HUES6 (cell line): ENCODE data around the gene TXNDC2.
"Not testable (repeated sequence)": the region's sequence is repeated elsewhere in the genome, so short reads cannot be mapped to it uniquely, and the experiment has no call there.

ENCODE experiments used
- H3K27ac ChIP-seq: 2 replicates; pipeline ENCODE4 v1.7.0; 2013; ENCODE audit warnings: low read depth, mild to moderate bottlenecking, low read length, inconsistent platforms
- H3K27me3 ChIP-seq: 2 replicates; pipeline ENCODE4 v1.6.1; 2013; ENCODE audit warnings: low read length; ENCODE audit not compliant: control insufficient read depth, insufficient read depth
- H3K36me3 ChIP-seq: 2 replicates; pipeline ENCODE4 v1.6.1; 2013; ENCODE audit warnings: low read length; ENCODE audit not compliant: control insufficient read depth, insufficient read depth
- H3K4me1 ChIP-seq: 2 replicates; pipeline ENCODE4 v1.6.1; 2013; ENCODE audit warnings: low read length; ENCODE audit not compliant: control insufficient read depth, insufficient read depth
- H3K4me3 ChIP-seq: 2 replicates; pipeline ENCODE4 v1.5.1; 2013; ENCODE audit warnings: low read depth, low read length
- H3K9ac ChIP-seq: one replicate; pipeline ENCODE4 v1.6.1; 2013; ENCODE audit warnings: mild to moderate bottlenecking, low read length
- H3K9me3 ChIP-seq: 2 replicates; pipeline ENCODE4 v1.6.1; 2013; ENCODE audit warnings: low read depth, low read length; ENCODE audit not compliant: control insufficient read depth, insufficient read depth

TXNDC2 gene

GRCh38 chr18:9849407-9850283, 36.1 kb upstream of the TXNDC2 start:
- Histone ChIP-seq H3K9ac (no peak overlapping the region), H3K4me1 (0 out of 2 replicates have a peak, but pooled peaks cover 6% of the 10 kb centered on the region), H3K27me3 (no peaks in the 10 kb centered on the region), H3K4me3 (no peak overlapping the region), H3K36me3 (peaks cover 13% of the 10 kb centered on the region), H3K9me3 (peaks cover 10% of the 10 kb centered on the region), H3K27ac (no peak overlapping the region)

- H3K9ac ChIP-seq = no peak overlapping the region
- no peak overlapping the region for H3K4me3 ChIP-seq
- H3K27ac ChIP-seq = no peak overlapping the region
- H3K9me3 ChIP-seq = peaks cover 10% of the 10 kb centered on the region
- 0 out of 2 replicates have a peak, but pooled peaks cover 6% of the 10 kb centered on the region for H3K4me1 ChIP-seq
- no peaks in the 10 kb centered on the region for H3K27me3 ChIP-seq
- peaks cover 11% of the 10 kb centered on the region for H3K36me3 ChIP-seq
These were observed 35.5 kb upstream of the TXNDC2 start for GRCh38 chr18:9850309-9850708.

- Histone ChIP-seq H3K4me3 (no peak overlapping the region), H3K27ac (no peak overlapping the region), H3K36me3 (peaks cover 11% of the 10 kb centered on the region), H3K9ac (no peak overlapping the region), H3K27me3 (no peaks in the 10 kb centered on the region), H3K4me1 (0 out of 2 replicates have a peak, but pooled peaks cover 6% of the 10 kb centered on the region), H3K9me3 (peaks cover 10% of the 10 kb centered on the region)
These were observed 34.3 kb upstream of the TXNDC2 start for GRCh38 chr18:9851511-9851910.

DNA sequence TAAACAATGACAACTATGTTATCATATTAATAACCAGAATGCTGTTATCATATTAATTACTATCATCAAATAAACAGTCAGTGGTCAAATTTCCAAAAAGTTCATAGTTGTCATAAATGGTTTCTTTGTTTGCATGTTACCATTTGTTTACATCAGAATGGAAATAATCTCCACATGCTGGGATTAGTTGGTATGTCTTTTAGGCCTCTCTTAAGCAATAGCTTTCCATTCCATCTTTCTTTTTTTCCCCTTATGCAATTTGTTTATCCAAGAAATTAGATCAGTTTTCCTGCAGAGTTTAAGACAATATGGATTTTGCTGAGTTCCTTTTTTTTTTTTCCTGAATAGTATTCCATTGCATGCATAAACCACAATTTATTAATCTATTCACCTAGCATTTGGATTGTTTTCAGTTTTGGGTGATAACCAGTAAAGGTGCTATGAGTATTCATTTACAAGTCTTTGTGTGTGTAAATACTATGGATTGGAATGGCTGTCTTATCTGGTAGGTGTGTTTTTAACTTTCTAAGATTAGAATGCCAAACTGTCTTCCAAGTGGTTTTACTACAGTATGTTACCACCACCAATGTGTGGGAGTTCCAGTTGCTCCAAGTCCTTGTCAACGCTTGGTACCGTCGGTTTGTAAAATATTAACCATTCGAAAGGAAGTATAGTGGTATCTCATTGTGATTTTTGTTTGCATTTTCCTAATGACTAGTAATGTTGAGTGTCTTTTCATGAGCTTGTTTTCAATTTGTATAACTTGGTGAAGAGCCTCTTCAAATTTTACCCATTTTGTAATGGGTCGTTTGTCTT, 33.3 kb upstream of the TXNDC2 start:
- Histone ChIP-seq H3K4me1 (0 out of 2 replicates have a peak, but pooled peaks cover 6% of the 10 kb centered on the region), H3K27ac (no peak overlapping the region), H3K27me3 (no peaks in the 10 kb centered on the region), H3K9ac (no peak overlapping the region), H3K4me3 (no peak overlapping the region), H3K36me3 (peaks cover 8% of the 10 kb centered on the region), H3K9me3 (peaks cover 10% of the 10 kb centered on the region)

DNA sequence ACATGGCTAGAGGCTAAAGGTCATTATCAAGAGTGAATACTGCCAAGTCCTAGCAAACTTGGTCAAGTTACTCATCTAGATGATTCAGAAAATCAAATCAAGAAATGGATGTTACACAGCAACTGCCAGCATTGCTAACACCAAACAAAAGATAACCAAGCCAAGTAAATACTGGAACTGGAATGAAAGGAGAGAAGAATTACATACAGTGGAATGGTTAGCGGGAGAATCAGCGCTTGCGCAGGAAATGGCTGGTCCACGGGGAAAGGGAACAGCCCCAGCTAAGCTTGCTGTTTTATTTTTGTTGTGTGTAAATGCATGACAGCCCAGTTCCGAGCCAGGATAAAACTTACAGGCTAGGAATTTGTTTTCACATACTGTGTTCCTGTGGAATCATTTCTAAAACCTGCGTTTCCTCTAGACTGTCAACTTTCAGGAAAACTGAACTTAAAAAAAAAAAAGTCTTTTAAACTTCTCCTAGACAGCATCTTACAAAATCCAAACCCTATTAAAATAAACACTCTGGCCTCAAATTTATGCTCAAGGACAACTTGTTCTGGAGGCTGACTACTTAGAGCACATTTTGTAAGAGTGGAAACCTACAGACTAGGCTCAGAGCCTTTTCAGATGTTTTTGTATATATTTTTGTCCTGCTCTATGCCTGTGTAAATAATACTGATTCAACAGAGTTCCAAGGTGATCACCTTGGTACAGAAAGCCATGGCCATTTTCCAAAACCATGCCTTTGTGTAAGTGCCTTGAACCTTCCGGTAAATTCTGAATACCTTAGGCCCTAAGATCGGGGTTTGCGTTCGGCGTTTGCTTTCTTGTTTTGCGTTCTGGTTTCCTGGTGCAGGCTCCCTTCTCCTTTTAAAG, 30.7 kb upstream of the TXNDC2 start:
- Histone ChIP-seq H3K36me3 (peaks cover 12% of the 10 kb centered on the region), H3K4me3 (no peak overlapping the region), H3K27me3 (no peaks in the 10 kb centered on the region), H3K4me1 (no peaks in the 10 kb centered on the region), H3K27ac (no peak overlapping the region), H3K9ac (no peak overlapping the region), H3K9me3 (peaks cover 10% of the 10 kb centered on the region)

- Histone ChIP-seq H3K4me1 (no peaks in the 10 kb centered on the region), H3K27me3 (no peaks in the 10 kb centered on the region), H3K4me3 (no peak overlapping the region), H3K9ac (no peak overlapping the region), H3K9me3 (peaks cover 10% of the 10 kb centered on the region), H3K36me3 (peaks cover 17% of the 10 kb centered on the region), H3K27ac (no peak overlapping the region)
These were observed 30.1 kb upstream of the TXNDC2 start for GRCh38 chr18:9855681-9856080.

- H3K9me3 ChIP-seq = peaks cover 10% of the 10 kb centered on the region
- H3K27me3 ChIP-seq = no peaks in the 10 kb centered on the region
- no peak overlapping the region for H3K27ac ChIP-seq
- H3K4me1 ChIP-seq = no peaks in the 10 kb centered on the region
- H3K9ac ChIP-seq = no peak overlapping the region
- H3K36me3 ChIP-seq = peaks cover 17% of the 10 kb centered on the region
- no peak overlapping the region for H3K4me3 ChIP-seq
These were observed 29.7 kb upstream of the TXNDC2 start for GRCh38 chr18:9856092-9856491.

DNA sequence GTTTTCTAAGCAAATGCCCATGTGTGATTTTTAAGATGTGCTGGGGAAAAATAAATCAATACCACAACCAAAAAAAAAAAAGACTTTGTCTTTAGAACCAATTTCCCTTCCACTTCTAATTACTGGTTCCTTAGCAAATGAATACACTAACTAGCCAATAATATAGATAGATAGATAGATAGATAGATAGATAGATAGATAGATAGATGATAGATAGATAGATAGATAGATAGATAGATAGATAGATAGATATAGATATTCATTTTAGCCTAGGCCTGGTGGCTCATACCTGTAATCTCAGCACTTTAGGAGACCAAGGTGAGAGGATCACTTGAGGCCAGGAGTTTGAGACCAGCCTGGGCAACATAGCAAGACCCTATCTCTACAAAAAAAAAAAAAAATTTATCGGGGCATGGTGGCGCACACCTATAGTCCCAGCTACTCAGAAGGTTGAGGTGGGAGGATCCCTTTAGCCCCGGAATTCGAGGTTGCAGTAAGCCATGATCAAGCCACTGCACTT, 28.2 kb upstream of the TXNDC2 start:
- not testable (repeated sequence) for H3K27me3 ChIP-seq, H3K9ac ChIP-seq, H3K4me1 ChIP-seq, H3K9me3 ChIP-seq, H3K4me3 ChIP-seq, H3K27ac ChIP-seq
- H3K36me3 ChIP-seq = peaks cover 15% of the 10 kb centered on the region

DNA sequence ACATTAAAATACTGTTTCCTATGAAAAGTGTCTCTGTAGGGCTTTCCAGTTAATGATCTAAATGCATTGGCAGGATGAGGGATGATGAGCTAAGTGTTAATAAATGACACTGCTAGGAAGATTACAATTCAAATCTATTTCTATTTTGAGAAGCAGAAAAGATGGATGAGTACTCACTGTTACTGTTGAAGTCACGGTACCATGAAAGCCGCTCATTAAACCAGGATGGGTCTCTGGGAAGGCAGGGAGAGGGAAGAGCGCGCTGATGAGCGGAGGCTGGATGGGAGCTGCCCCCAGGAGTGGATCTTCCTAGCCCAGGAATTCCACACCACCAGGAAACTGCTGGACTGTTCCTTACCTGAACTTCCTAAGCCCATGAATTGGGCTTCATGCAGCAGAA, 27.1 kb upstream of the TXNDC2 start:
- Histone ChIP-seq H3K9ac (no peak overlapping the region), H3K4me3 (no peak overlapping the region), H3K36me3 (peaks cover 15% of the 10 kb centered on the region), H3K4me1 (no peaks in the 10 kb centered on the region), H3K27me3 (no peaks in the 10 kb centered on the region), H3K27ac (no peak overlapping the region), H3K9me3 (no peaks in the 10 kb centered on the region)

DNA sequence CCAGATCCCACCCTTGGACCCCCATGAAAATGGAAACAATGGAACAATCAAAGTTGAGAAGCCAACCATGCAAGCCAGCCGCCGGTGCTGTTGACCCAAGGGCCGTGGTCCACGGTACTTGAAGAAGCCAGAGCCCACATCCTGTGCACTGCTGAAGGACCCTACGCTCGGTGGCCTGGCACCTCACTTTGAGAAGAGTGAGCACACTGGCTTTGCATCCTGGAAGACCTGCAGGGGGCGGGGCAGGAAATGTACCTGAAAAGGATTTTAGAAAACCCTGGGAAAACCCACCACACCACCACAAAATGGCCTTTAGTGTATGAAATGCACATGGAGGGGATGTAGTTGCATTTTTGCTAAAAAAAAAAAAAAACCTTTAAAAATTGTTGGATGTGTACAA, 26.5 kb upstream of the TXNDC2 start:
- H3K4me1 ChIP-seq = no peaks in the 10 kb centered on the region
- no peaks in the 10 kb centered on the region for H3K9me3 ChIP-seq
- H3K27ac ChIP-seq = no peak overlapping the region
- H3K9ac ChIP-seq = no peak overlapping the region
- H3K27me3 ChIP-seq = no peaks in the 10 kb centered on the region
- peaks cover 15% of the 10 kb centered on the region for H3K36me3 ChIP-seq
- H3K4me3 ChIP-seq = no peak overlapping the region
